Fibroblast of the aortic adventitia (primary cell): ENCODE results near the gene CLEC2D. TPM values are rescaled to one million over a fixed set of nuclear protein-coding genes. Genes with fewer than 3 reads are reported as not detected.
A peak's percentile ranks its signal among the peaks of the same experiment; 100 is the strongest.
"Not testable (repeated sequence)": the region's sequence is repeated elsewhere in the genome, so short reads cannot be mapped to it uniquely, and the experiment has no call there.

Experiments used
- DNase-seq: peaks from one replicate; pipeline ENCODE4 v3.0.0-alpha.2; 2010; ENCODE audit warnings: low read depth
- H3K4me3 ChIP-seq: 2 replicates; pipeline ENCODE4 v1.5.1; 2011; ENCODE audit warnings: low read depth, mild to moderate bottlenecking, control low read depth, low read length, moderate library complexity
- CTCF ChIP-seq: IDR thresholded peaks from 2 replicates; pipeline ENCODE4 v1.5.1; 2011; ENCODE audit warnings: mild to moderate bottlenecking, low read length, control low read depth, inconsistent platforms; ENCODE audit not compliant: insufficient read depth
- total RNA-seq: library from RNA; depleted of rRNA; stranded (reverse); fragments of >200 nt; gene quantifications from 2 replicates; pipeline ENCODE4 v1.2.3, GENCODE V29; 2012; ENCODE audit warnings: low replicate concordance

The CLEC2D gene
- total RNA-seq, 1 donor: 4.6 TPM

GRCh38 chr12:9634969-9635754 is 34.4 kb upstream of the CLEC2D start:
- H3K4me3 ChIP-seq: no peak overlapping the region
- TF ChIP-seq CTCF: no peak
- DNase-seq: no peak

- no peak overlapping the region for H3K4me3 ChIP-seq
- no peak for TF ChIP-seq CTCF
- DNase-seq: no peak
These were observed 33.2 kb upstream of the CLEC2D start for GRCh38 chr12:9636150-9636850.

- DNase-seq: no peak
- no peak overlapping the region for H3K4me3 ChIP-seq
- TF ChIP-seq CTCF: peak; percentile 36
These were observed 32.7 kb upstream of the CLEC2D start for GRCh38 chr12:9636851-9637206.

- H3K4me3 ChIP-seq: no peak overlapping the region
- TF ChIP-seq CTCF: no peak
- DNase-seq: no peak
These were observed 29.5 kb upstream of the CLEC2D start for GRCh38 chr12:9640024-9640423.

GRCh38 chr12:9642606-9643265 is 26.8 kb upstream of the CLEC2D start:
- DNase-seq: no peak
- no peak for TF ChIP-seq CTCF

GRCh38 chr12:9643266-9643660 is 26.2 kb upstream of the CLEC2D start:
- no peak for DNase-seq
- no peak for TF ChIP-seq CTCF
- H3K4me3 ChIP-seq: no peak overlapping the region

More at GRCh38 chr12:9642606-9643265, 26.8 kb upstream of the CLEC2D start:
- no peak overlapping the region for H3K4me3 ChIP-seq

GRCh38 chr12:9644985-9645551 is 24.4 kb upstream of the CLEC2D start:
- H3K4me3 ChIP-seq: not testable (repeated sequence)
- peak; percentile 11 for DNase-seq
